ENCODE data around the gene AAR2.

The AAR2 gene

GRCh38 chr20:36200451-36200850 lies 35.8 kb upstream of the AAR2 start:
- no peak overlapping the region for H3K4me3 ChIP-seq (ENCODE audit: low read depth, low read length)
- no peaks in the 10 kb centered on the region for H3K36me3 ChIP-seq (replicated peaks)
- in situ Hi-C loops (cut with HindIII; ENCODE audit: low pct_ligation_motif_present, low sequenced_read_pairs): no loop called here
- H3K27ac ChIP-seq: no peak overlapping the region
- H3K27me3 ChIP-seq (replicated peaks): no peaks in the 10 kb centered on the region
- TF ChIP-seq, protein P1, sequence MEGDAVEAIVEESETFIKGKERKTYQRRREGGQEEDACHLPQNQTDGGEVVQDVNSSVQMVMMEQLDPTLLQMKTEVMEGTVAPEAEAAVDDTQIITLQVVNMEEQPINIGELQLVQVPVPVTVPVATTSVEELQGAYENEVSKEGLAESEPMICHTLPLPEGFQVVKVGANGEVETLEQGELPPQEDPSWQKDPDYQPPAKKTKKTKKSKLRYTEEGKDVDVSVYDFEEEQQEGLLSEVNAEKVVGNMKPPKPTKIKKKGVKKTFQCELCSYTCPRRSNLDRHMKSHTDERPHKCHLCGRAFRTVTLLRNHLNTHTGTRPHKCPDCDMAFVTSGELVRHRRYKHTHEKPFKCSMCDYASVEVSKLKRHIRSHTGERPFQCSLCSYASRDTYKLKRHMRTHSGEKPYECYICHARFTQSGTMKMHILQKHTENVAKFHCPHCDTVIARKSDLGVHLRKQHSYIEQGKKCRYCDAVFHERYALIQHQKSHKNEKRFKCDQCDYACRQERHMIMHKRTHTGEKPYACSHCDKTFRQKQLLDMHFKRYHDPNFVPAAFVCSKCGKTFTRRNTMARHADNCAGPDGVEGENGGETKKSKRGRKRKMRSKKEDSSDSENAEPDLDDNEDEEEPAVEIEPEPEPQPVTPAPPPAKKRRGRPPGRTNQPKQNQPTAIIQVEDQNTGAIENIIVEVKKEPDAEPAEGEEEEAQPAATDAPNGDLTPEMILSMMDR (IDR thresholded peaks at IDR 0.05; ENCODE audit: low read depth, low read length, missing control alignments): no peak
- no peak for DNase-seq

GRCh38 chr20:36201198-36201597 lies 35.1 kb upstream of the AAR2 start:
- Histone ChIP-seq H3K36me3 (replicated peaks) (no peaks in the 10 kb centered on the region), H3K4me3 (ENCODE audit: low read depth, low read length) (no peak overlapping the region), H3K27ac (no peak overlapping the region), H3K27me3 (replicated peaks) (no peaks in the 10 kb centered on the region)
- TF ChIP-seq, protein P1 (IDR thresholded peaks at IDR 0.05; ENCODE audit: low read depth, low read length, missing control alignments): no peak
- in situ Hi-C loops (cut with HindIII; ENCODE audit: low pct_ligation_motif_present, low sequenced_read_pairs): no loop called here
- DNase-seq: no peak

GRCh38 chr20:36202891-36203338 lies 33.4 kb upstream of the AAR2 start:
- in situ Hi-C loops (cut with HindIII; ENCODE audit: low pct_ligation_motif_present, low sequenced_read_pairs): no loop called here
- Histone ChIP-seq H3K36me3 (replicated peaks) (no peaks in the 10 kb centered on the region), H3K27ac (no peak overlapping the region), H3K27me3 (replicated peaks) (no peaks in the 10 kb centered on the region), H3K4me3 (ENCODE audit: low read depth, low read length) (no peak overlapping the region)
- peak; percentile 25 for DNase-seq
- TF ChIP-seq, protein P1 (IDR thresholded peaks at IDR 0.05; ENCODE audit: low read depth, low read length, missing control alignments): peak; percentile 100

- in situ Hi-C loops (cut with HindIII; ENCODE audit: low pct_ligation_motif_present, low sequenced_read_pairs): no loop called here
- DNase-seq: no peak
- H3K36me3 ChIP-seq (replicated peaks): no peaks in the 10 kb centered on the region
- TF ChIP-seq, protein P1 (IDR thresholded peaks at IDR 0.05; ENCODE audit: low read depth, low read length, missing control alignments): no peak
- no peaks in the 10 kb centered on the region for H3K27me3 ChIP-seq (replicated peaks)
- no peak overlapping the region for H3K4me3 ChIP-seq (ENCODE audit: low read depth, low read length)
- H3K27ac ChIP-seq: no peak overlapping the region
Observed at GRCh38 chr20:36203861-36204260, 32.4 kb upstream of the AAR2 start.

DNA sequence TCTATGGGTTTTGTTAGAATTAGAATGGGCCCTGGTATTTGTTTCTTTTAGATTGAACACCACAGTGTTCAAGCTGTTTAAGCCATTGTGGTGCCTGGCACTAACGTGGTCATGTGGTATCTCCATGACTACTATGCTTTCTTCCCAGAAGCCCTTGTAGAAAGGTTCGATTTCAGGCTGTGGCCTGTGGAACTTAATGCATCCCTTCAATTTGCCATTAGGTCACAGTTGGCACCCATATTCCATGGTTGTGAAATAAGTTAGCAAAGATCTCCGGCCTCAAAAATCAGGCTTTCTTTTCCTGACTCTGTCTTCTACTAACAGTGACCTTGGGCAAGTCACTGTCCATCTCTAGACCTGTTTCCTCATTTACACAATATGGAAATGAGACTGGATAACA lies 31.3 kb upstream of the AAR2 start:
- TF ChIP-seq, protein P1 (IDR thresholded peaks at IDR 0.05; ENCODE audit: low read depth, low read length, missing control alignments): no peak
- no peak overlapping the region for H3K4me3 ChIP-seq (ENCODE audit: low read depth, low read length)
- DNase-seq: no peak
- in situ Hi-C loops (cut with HindIII; ENCODE audit: low pct_ligation_motif_present, low sequenced_read_pairs): no loop called here
- H3K36me3 ChIP-seq (replicated peaks): no peaks in the 10 kb centered on the region
- no peak overlapping the region for H3K27ac ChIP-seq
- no peaks in the 10 kb centered on the region for H3K27me3 ChIP-seq (replicated peaks)

GRCh38 chr20:36206068-36206467 lies 30.2 kb upstream of the AAR2 start:
- no peaks in the 10 kb centered on the region for H3K36me3 ChIP-seq (replicated peaks)
- DNase-seq: no peak
- H3K27ac ChIP-seq: no peak overlapping the region
- in situ Hi-C loops (cut with HindIII; ENCODE audit: low pct_ligation_motif_present, low sequenced_read_pairs): no loop called here
- H3K4me3 ChIP-seq (ENCODE audit: low read depth, low read length): no peak overlapping the region
- TF ChIP-seq, protein P1 (IDR thresholded peaks at IDR 0.05; ENCODE audit: low read depth, low read length, missing control alignments): no peak
- H3K27me3 ChIP-seq (replicated peaks): no peaks in the 10 kb centered on the region
